ENCODE data around the gene VMP1.

DNA sequence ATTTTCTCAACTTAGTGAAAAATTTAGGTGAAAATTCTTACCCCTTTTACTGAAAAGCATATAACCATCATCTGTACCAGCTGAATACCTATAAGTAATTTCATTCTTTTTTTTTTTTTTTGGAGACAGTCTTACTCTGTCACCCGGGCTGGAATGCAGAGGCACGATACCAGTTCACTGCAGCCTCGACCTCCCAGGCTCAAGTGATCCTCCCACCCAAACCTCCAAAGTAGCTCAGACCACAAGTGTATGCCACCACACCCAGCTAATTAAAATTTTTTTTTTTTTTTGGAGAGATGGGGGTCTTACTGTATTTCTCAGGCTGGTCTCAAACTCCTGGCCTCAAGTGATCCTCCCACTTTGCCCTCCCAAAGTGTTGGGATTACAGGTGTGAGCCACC, 151.5 kb downstream of the VMP1 start:
- TF ChIP-seq, protein P1, sequence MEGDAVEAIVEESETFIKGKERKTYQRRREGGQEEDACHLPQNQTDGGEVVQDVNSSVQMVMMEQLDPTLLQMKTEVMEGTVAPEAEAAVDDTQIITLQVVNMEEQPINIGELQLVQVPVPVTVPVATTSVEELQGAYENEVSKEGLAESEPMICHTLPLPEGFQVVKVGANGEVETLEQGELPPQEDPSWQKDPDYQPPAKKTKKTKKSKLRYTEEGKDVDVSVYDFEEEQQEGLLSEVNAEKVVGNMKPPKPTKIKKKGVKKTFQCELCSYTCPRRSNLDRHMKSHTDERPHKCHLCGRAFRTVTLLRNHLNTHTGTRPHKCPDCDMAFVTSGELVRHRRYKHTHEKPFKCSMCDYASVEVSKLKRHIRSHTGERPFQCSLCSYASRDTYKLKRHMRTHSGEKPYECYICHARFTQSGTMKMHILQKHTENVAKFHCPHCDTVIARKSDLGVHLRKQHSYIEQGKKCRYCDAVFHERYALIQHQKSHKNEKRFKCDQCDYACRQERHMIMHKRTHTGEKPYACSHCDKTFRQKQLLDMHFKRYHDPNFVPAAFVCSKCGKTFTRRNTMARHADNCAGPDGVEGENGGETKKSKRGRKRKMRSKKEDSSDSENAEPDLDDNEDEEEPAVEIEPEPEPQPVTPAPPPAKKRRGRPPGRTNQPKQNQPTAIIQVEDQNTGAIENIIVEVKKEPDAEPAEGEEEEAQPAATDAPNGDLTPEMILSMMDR (IDR thresholded peaks at IDR 0.05; ENCODE audit: low read depth, low read length): no peak
- no peak for TF ChIP-seq POLR2A (IDR thresholded peaks at IDR 0.05; ENCODE audit: extremely low read depth, insufficient read length)
- TF ChIP-seq, protein P2, sequence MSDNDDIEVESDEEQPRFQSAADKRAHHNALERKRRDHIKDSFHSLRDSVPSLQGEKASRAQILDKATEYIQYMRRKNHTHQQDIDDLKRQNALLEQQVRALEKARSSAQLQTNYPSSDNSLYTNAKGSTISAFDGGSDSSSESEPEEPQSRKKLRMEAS (IDR thresholded peaks at IDR 0.05; ENCODE audit: low read depth, low read length): no peak

All from NB4 (cell line).